Ramos (cell line): ENCODE data around the gene RSPRY1.
"Not testable (repeated sequence)": the region's sequence is repeated elsewhere in the genome, so short reads cannot be mapped to it uniquely, and the experiment has no call there.

ENCODE experiments used
- in situ Hi-C: fragments of 300-500 bp; cut with MboI; formaldehyde crosslinking; loops from one replicate; pipeline ENCODE4 v1.14.3; 2022; ENCODE audit warnings: low sequenced_read_pairs; ENCODE audit not compliant: unreplicated experiment

Gene RSPRY1

GRCh38 chr16:57266531-57267260, 80.6 kb downstream of the RSPRY1 start:
- in situ Hi-C loops = no loop called here

GRCh38 chr16:57267343-57267742, 81.2 kb downstream of the RSPRY1 start:
- in situ Hi-C loops = not testable (repeated sequence)

GRCh38 chr16:57268804-57269800, 83.0 kb downstream of the RSPRY1 start:
- in situ Hi-C loops = no loop called here

- in situ Hi-C loops = no loop called here
These were observed 84.3 kb downstream of the RSPRY1 start for GRCh38 chr16:57270221-57271062.

GRCh38 chr16:57271063-57271345, 84.9 kb downstream of the RSPRY1 start:
- in situ Hi-C loops = no loop called here

- in situ Hi-C loops = no loop called here
These were observed 85.9 kb downstream of the RSPRY1 start for GRCh38 chr16:57271867-57272495.

- in situ Hi-C loops = no loop called here
These were observed 87.2 kb downstream of the RSPRY1 start for GRCh38 chr16:57273359-57273758.

- in situ Hi-C loops = no loop called here
These were observed 87.7 kb downstream of the RSPRY1 start for GRCh38 chr16:57273826-57274225.

- in situ Hi-C loops = not testable (repeated sequence)
These were observed 89.8 kb downstream of the RSPRY1 start for GRCh38 chr16:57275946-57276345.

GRCh38 chr16:57276596-57276995, 90.5 kb downstream of the RSPRY1 start:
- in situ Hi-C loops = no loop called here

GRCh38 chr16:57277586-57277985, 91.5 kb downstream of the RSPRY1 start:
- in situ Hi-C loops = no loop called here

- in situ Hi-C loops = no loop called here
These were observed 92.4 kb downstream of the RSPRY1 start for GRCh38 chr16:57278494-57278893.

- in situ Hi-C loops = no loop called here
These were observed 93.9 kb downstream of the RSPRY1 start for GRCh38 chr16:57279780-57280638.

GRCh38 chr16:57281791-57282190, 95.7 kb downstream of the RSPRY1 start:
- in situ Hi-C loops = no loop called here

- in situ Hi-C loops = no loop called here
These were observed 96.5 kb downstream of the RSPRY1 start for GRCh38 chr16:57282510-57283213.

- in situ Hi-C loops = no loop called here
These were observed 97.3 kb downstream of the RSPRY1 start for GRCh38 chr16:57283214-57283958.

GRCh38 chr16:57283959-57284208, 97.8 kb downstream of the RSPRY1 start:
- in situ Hi-C loops = no loop called here
